Measurements from ENCODE around the gene TTC7B. TPM values are rescaled to one million over a fixed set of nuclear protein-coding genes. Genes with fewer than 3 reads are reported as not detected.

The TTC7B gene
- total and polyA plus RNA-seq, 10 of the 15 experiments (the other 5 are each of a cell fraction or from before 2014, with no cell fraction given), result under 0.01 to 1.1 (median 0.26) TPM; not detected in 2

GRCh38 chr14:90545966-90546751, 270.1 kb downstream of the TTC7B start:
- BruUV-seq (replicated peaks), result no TSS peak

More at GRCh38 chr14:90545966-90546751, 270.1 kb downstream of the TTC7B start:
- in situ Hi-C loops (cut with MboI), result no loop called here
- ChIA-PET SMC1A (ENCODE audit: uncharacterized antibody, unreplicated experiment) (no interaction called here), RAD21 (ENCODE audit: unreplicated experiment) (no interaction called here), CTCF (interaction anchor here (1.0 kb wide), 1 partner anchor 151 kb away, joined by 3 read pairs; no protein-coding TSS in a partner anchor), POLR2A (no interaction called here)
- WGBS (ENCODE audit: insufficient coverage, insufficient replicate concordance, low lambda C conversion rate, missing lambda C conversion rate), result 37% methylated on average over 10 of the region's 10 CpGs
- Histone ChIP-seq H4K20me1 (ENCODE audit: control insufficient read depth, insufficient read depth) (no peaks in the 10 kb centered on the region), H3K27me3 (replicated peaks in 1 of 2; ENCODE audit: control insufficient read depth in 2 of 2, insufficient read depth in 2 of 2, low read length in 1 of 2) (peaks cover 0 to 5% of the 10 kb centered on the region in 2 experiments; a peak in 3 of 4 replicates), H2AFZ (ENCODE audit: control insufficient read depth, low read depth, low read length) (no peak overlapping the region), H3K79me2 (ENCODE audit: control insufficient read depth, insufficient read depth, low read length) (no peaks in the 10 kb centered on the region), H3K4me3 (no peak overlapping the region), H3K36me3 (ENCODE audit: control insufficient read depth in 2 of 2, insufficient read depth in 2 of 2, low read length in 1 of 2) (no peaks in the 10 kb centered on the region), H3K9me3 (replicated peaks; ENCODE audit: control insufficient read depth, insufficient read depth, low read length) (no peaks in the 10 kb centered on the region), H3K27ac (ENCODE audit: control insufficient read depth, insufficient read depth) (no peak overlapping the region), H3K4me1 (ENCODE audit: control insufficient read depth, insufficient read depth, low read length) (no peaks in the 10 kb centered on the region), H3K4me2 (ENCODE audit: control insufficient read depth, insufficient read depth) (no peak overlapping the region), H3K9ac (ENCODE audit: control insufficient read depth, insufficient read depth, low read length) (no peak overlapping the region)
- TF ChIP-seq SIN3A (IDR thresholded peaks at IDR 0.05; ENCODE audit: low read depth, low read length) (no peak), RELB (IDR thresholded peaks at IDR 0.05; ENCODE audit: low read depth) (no peak), CEBPB (IDR thresholded peaks at IDR 0.05; ENCODE audit: borderline replicate concordance in 1 of 2, low read depth in 2 of 2, low read length in 2 of 2) (no peak), BMI1 (IDR thresholded peaks at IDR 0.05; ENCODE audit: borderline replicate concordance) (no peak), ELK1 (IDR thresholded peaks at IDR 0.05; ENCODE audit: low read depth, low read length) (no peak), SMARCA5 (IDR thresholded peaks at IDR 0.05) (no peak), GATAD2B (conservative IDR thresholded peaks at IDR 0.05; ENCODE audit: low read depth) (no peak), MTA3 (IDR thresholded peaks at IDR 0.05; ENCODE audit: borderline replicate concordance, low read length) (no peak), HDAC2 (IDR thresholded peaks at IDR 0.05) (no peak), MYB (IDR thresholded peaks at IDR 0.05; ENCODE audit: borderline replicate concordance, low read depth, low read length) (no peak), NRF1 (conservative IDR thresholded peaks at IDR 0.05; ENCODE audit: low read depth, low read length) (no peak), BACH1 (IDR thresholded peaks at IDR 0.05; ENCODE audit: borderline replicate concordance) (no peak), NFYB (IDR thresholded peaks at IDR 0.05; ENCODE audit: insufficient read depth, low read depth, low read length) (no peak)
- FAIRE-seq, result no peak
- DNase-seq (ENCODE audit: low read depth, low spot score), result no peak
- ATAC-seq, result no peak
- intact Hi-C loops (cut with micrococcal nuclease; ENCODE audit: unreplicated experiment), result no loop called here
